GM12865 (cell line): Measurements from ENCODE around the gene NBPF12.
A peak's percentile ranks its signal among the peaks of the same experiment; 100 is the strongest.
"Not testable (repeated sequence)": the region's sequence is repeated elsewhere in the genome, so short reads cannot be mapped to it uniquely, and the experiment has no call there.

Source experiments
- DNase-seq: peaks from one replicate; pipeline ENCODE4 v3.0.0; 2010; ENCODE audit warnings: low read depth
- H3K4me3 ChIP-seq: 2 replicates; pipeline ENCODE4 v1.5.1; 2011; ENCODE audit warnings: mild to moderate bottlenecking, low read depth, low read length, control low read depth
- CTCF ChIP-seq: IDR thresholded peaks from 2 replicates; pipeline ENCODE4 v1.5.1; 2011; ENCODE audit warnings: low read length, control low read depth, low read depth, inconsistent platforms; ENCODE audit not compliant: insufficient read depth; ENCODE audit errors: missing control alignments

NBPF12 gene

GRCh38 chr1:146966351-146966750 is 28.2 kb downstream of the NBPF12 start:
- peak; percentile 15 for TF ChIP-seq CTCF
- DNase-seq: peak; percentile 1
- not testable (repeated sequence) for H3K4me3 ChIP-seq

- H3K4me3 ChIP-seq, DNase-seq: not testable (repeated sequence)
Measured at GRCh38 chr1:146970656-146971055, 32.5 kb downstream of the NBPF12 start.

GRCh38 chr1:146972681-146973080 is 34.6 kb downstream of the NBPF12 start:
- H3K4me3 ChIP-seq, DNase-seq: not testable (repeated sequence)

- H3K4me3 ChIP-seq, DNase-seq: not testable (repeated sequence)
Measured at GRCh38 chr1:146985855-146986254, 47.7 kb downstream of the NBPF12 start.

- DNase-seq, H3K4me3 ChIP-seq: not testable (repeated sequence)
Measured at GRCh38 chr1:146986450-146986849, 48.3 kb downstream of the NBPF12 start.

GRCh38 chr1:146987502-146987901 is 49.4 kb downstream of the NBPF12 start:
- not testable (repeated sequence) for H3K4me3 ChIP-seq, DNase-seq

GRCh38 chr1:146989455-146989854 is 51.3 kb downstream of the NBPF12 start:
- DNase-seq, H3K4me3 ChIP-seq: not testable (repeated sequence)

- DNase-seq, H3K4me3 ChIP-seq: not testable (repeated sequence)
Measured at GRCh38 chr1:147008495-147008894, 70.4 kb downstream of the NBPF12 start.

- not testable (repeated sequence) for H3K4me3 ChIP-seq, DNase-seq
Measured at GRCh38 chr1:147026975-147027374, 88.9 kb downstream of the NBPF12 start.

GRCh38 chr1:147030066-147030653 is 92.0 kb downstream of the NBPF12 start:
- DNase-seq, H3K4me3 ChIP-seq: not testable (repeated sequence)

- no peak overlapping the region for H3K4me3 ChIP-seq
- DNase-seq: no peak
- no peak for TF ChIP-seq CTCF
Measured at GRCh38 chr1:147039916-147040315, 101.8 kb downstream of the NBPF12 start.

- H3K4me3 ChIP-seq, DNase-seq: not testable (repeated sequence)
Measured at GRCh38 chr1:147042891-147043290, 104.8 kb downstream of the NBPF12 start.

- not testable (repeated sequence) for DNase-seq, H3K4me3 ChIP-seq
Measured at GRCh38 chr1:147044511-147044910, 106.4 kb downstream of the NBPF12 start.
